K562 treated with DMSO at 1 percent for 48 hours (cell line): Measurements from ENCODE around the gene OSBPL8. TPM values are rescaled to one million over a fixed set of nuclear protein-coding genes. Genes with fewer than 3 reads are reported as not detected.

Source experiments
- total RNA-seq: library from RNA; unstranded; fragments of 300-600 nt; gene quantifications from 2 replicates; pipeline ENCODE4 v1.2.3, GENCODE V29; 2022; ENCODE audit warnings: low replicate concordance; ENCODE audit errors: extremely low read depth

Gene OSBPL8, protein sequence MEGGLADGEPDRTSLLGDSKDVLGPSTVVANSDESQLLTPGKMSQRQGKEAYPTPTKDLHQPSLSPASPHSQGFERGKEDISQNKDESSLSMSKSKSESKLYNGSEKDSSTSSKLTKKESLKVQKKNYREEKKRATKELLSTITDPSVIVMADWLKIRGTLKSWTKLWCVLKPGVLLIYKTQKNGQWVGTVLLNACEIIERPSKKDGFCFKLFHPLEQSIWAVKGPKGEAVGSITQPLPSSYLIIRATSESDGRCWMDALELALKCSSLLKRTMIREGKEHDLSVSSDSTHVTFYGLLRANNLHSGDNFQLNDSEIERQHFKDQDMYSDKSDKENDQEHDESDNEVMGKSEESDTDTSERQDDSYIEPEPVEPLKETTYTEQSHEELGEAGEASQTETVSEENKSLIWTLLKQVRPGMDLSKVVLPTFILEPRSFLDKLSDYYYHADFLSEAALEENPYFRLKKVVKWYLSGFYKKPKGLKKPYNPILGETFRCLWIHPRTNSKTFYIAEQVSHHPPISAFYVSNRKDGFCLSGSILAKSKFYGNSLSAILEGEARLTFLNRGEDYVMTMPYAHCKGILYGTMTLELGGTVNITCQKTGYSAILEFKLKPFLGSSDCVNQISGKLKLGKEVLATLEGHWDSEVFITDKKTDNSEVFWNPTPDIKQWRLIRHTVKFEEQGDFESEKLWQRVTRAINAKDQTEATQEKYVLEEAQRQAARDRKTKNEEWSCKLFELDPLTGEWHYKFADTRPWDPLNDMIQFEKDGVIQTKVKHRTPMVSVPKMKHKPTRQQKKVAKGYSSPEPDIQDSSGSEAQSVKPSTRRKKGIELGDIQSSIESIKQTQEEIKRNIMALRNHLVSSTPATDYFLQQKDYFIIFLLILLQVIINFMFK
- total RNA-seq = not detected in 2 replicates

GRCh38 chr12:76559400-76560085 is at the start of gene OSBPL8:
Gene OSBPL8, minus strand, starts transcription at chr12:76559771. Its CDS starts 72,220 bp downstream, at chr12:76487551.

DNA sequence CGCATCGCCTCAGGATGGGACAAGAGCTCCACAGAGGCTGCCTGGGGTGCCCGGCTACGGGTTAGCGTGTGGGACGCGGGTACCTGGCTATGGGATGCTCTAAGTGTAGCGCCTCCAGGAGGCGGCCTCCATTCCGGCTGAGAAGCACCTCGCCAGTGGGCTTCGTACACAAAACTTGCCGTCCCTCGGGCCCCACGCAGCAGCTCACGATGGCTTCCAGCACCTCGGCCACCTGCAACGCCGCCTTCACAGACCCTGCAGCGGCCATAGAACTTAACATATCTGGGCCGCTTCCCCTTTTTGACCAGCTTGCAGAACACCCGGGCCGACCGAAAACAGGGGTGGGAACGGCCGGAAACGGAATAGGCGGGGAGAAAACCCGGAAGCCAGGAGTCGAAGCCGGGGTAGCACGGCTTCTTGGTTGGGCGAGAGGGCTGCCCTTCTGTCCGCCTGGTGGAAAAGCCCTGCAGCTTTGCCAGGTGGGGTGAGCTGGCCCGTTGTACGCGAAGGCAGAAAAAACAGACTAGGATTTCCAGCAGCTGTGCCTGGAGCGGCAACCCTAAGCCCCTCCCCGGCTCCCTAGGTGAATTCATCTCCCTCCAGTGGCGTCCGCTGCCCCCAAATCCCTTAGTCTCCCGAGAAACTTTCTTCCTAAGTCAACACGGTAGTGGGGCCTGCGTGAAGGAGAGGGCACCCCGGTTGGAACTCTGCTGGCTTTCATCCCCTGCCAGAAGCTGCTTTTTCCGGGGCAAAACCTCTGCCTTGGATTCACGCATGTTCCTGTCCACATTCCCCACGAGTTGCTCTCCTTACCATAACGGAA is 211.3 kb downstream of the OSBPL8 start, which contains the start of gene BBS10:
TSS of gene BBS10 (minus strand) at position 337 of the 823 bp plus-strand sequence. CDS start at position 280, 57 bp downstream.

Other genes with a start within 250 kb of the OSBPL8 start
- not detected in 2 replicates for gene BBS10, start 211.4 kb downstream of the OSBPL8 start, total RNA-seq
- not detected in 2 replicates for gene ZDHHC17, start 204.3 kb upstream of the OSBPL8 start, total RNA-seq